Right lobe of liver (tissue), 6 donors: Measurements from ENCODE around the gene LIFR. TPM values are rescaled to one million over a fixed set of nuclear protein-coding genes. Genes with fewer than 3 reads are reported as not detected.

Experiments
- ATAC-seq, 4 donors: fragments of 200-7000 bp; cut with Tn5 transposase; one replicate each; pipeline ENCODE4 v1.9.1; 2020; ENCODE audit warnings: mild to moderate bottlenecking in 4 of 4, moderate library complexity in 4 of 4
- DNase-seq, 3 donors: peaks; one replicate each; pipeline ENCODE4 v3.0.0-alpha.2; 2020
- H3K27ac ChIP-seq, 3 donors: fragments of 200-600 bp; one replicate each; pipeline ENCODE4 v1.8.0; 2022
- H3K27me3 ChIP-seq, 2 donors: fragments of 200-600 bp; one replicate each; pipeline ENCODE4 v1.8.0; 2022
- H3K36me3 ChIP-seq, 4 donors: fragments of 200-600 bp; sonication (generic) in 1 of 4; one replicate each; pipeline versions ENCODE4 v1.5.1 to v1.8.0; 2017 to 2022; ENCODE audit warnings: control low read depth in 1 of 4
- H3K4me1 ChIP-seq, 4 donors: fragments of 200-600 bp; sonication (generic) in 1 of 4; one replicate each; pipeline versions ENCODE4 v1.5.1 to v1.8.0; 2017 to 2022; ENCODE audit warnings: control low read depth in 1 of 4
- H3K4me3 ChIP-seq, 3 donors: fragments of 200-600 bp; one replicate each; pipeline ENCODE4 v1.8.0; 2022
- H3K9me3 ChIP-seq, 4 donors: fragments of 200-600 bp; sonication (generic) in 1 of 4; one replicate each; pipeline versions ENCODE4 v1.5.1 to v1.8.0; 2017 to 2022; ENCODE audit warnings: control low read depth in 1 of 4
- CTCF ChIP-seq, 4 donors: fragments of 200-600 bp in 3 of 4; fragments of 450-650 bp in 1 of 4; IDR thresholded peaks; one replicate each; pipeline versions ENCODE4 v1.5.1 to v1.8.0; 2016 to 2022; ENCODE audit warnings: antibody characterized with exemption in 4 of 4, mild to moderate bottlenecking in 2 of 4
- POLR2A ChIP-seq: fragments of 450-650 bp; IDR thresholded peaks from one replicate; pipeline ENCODE4 v1.6.1; 2017; ENCODE audit warnings: antibody characterized with exemption, mild to moderate bottlenecking
- WGBS: methylation state at CpG from one replicate; pipeline ENCODE4 v1.1.6; 2018; ENCODE audit warnings: low coverage, low lambda C conversion rate; ENCODE audit not compliant: insufficient coverage; ENCODE audit errors: missing lambda C conversion rate; 5-methylcytosine and 5-hydroxymethylcytosine counted together
- intact Hi-C, 2 donors: fragments of 100-400 bp; cut with DNase I; formaldehyde crosslinking; loops; one replicate each; pipeline versions ENCODE4 v1.11.2 to v1.14.1; 2022
- total RNA-seq, 6 experiments: library from RNA; depleted of rRNA in 2 of 6; stranded (reverse); fragments of >200 nt in 2 of 6; fragmentation: NEBNext Ultra II Directional in 3 of 6; extraction: Animal tissue kit (Norgen Biotek cat#: 25700) in 3 of 6; gene quantifications; one replicate each; pipeline versions ENCODE4 v1.1.0 to v1.2.4, GENCODE V29; 2016 to 2023
- donor health status: DM: no; HTN: yes; CAD: no.
- donor health status: DM: no; HTN: no; CAD: no.
- donor health status: DM: no; HTN: no; CAD: no.
- donor health status: DM: no; HTN: yes; CAD: no.
- donor health status: DM: no; HTN: yes; CAD: no.

Gene LIFR
- total RNA-seq, 6 experiments from 2014 or later, result 14.3 to 52.1 (median 28.2) TPM

DNA sequence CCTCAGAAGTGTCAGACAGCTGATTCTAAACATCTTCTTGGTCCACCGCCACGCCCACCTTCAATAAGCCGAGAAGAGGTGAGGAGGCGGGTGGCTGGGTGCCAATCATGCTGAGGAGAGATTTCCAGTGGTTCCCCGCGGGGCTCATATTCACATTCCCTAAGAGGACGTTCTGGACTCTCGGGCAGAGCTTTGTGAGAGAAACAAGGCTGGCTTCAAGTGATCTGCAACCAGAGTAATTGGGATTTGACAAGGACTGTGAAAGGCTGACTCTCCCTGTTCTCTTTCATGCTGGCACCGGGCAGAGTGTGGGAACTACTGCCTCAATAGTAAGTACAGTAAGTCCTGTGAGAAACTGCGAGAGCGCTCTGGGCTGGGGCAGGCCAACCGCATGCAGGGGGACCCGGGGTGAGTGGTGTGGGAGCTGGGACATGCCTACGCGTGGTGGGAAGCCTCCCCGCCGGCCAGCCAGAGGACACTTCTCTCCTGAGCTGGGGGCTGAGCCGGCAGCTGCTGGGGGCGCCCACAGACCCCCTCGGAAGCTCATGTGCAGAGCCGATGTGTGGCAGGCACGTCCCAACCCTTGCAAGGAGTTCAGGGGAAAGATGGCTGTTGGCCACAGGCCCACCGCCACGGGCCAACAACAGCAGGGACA is 110.9 kb downstream of the LIFR start:
- Histone ChIP-seq H3K4me1 (no peaks in the 10 kb centered on the region), H3K4me3 (no peak overlapping the region), H3K9me3 (no peaks in the 10 kb centered on the region), H3K27me3 (no peaks in the 10 kb centered on the region), H3K27ac (no peak overlapping the region), H3K36me3 (no peaks in the 10 kb centered on the region)
- no peak for ATAC-seq
- TF ChIP-seq CTCF (IDR thresholded peaks at IDR 0.05) (no peak), POLR2A (no peak)
- intact Hi-C loops, result loop anchor here in 1 of 2 donors (10.0 kb wide), 2 partner anchors 219 to 359 kb away; no protein-coding TSS in a partner anchor
- DNase-seq, result no peak
- WGBS, result 76% methylated on average over 10 of the region's 24 CpGs

DNA sequence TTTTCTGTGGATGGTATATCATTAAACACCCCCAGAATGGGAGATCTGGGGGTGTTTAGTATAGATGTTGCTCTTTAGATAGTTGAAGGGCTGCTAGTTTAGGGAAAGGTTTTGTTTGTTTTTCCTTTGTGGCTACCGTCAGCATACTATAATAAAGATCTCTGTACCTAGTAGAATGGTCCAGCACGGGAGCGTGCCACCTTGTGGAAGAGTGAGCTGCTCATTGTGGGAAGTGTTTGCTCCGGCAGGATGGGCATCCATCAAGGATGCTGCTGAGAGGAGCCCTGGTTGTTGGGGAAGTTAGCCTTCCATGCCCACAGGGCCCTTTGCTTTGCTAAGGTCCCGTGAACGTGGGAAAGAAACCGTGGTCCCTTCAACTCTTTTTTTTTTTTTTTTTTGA is 113.1 kb downstream of the LIFR start:
- TF ChIP-seq CTCF (IDR thresholded peaks at IDR 0.05) (no peak), POLR2A (no peak)
- no peak for DNase-seq
- Histone ChIP-seq H3K4me1 (no peaks in the 10 kb centered on the region), H3K9me3 (no peaks in the 10 kb centered on the region), H3K36me3 (no peaks in the 10 kb centered on the region), H3K27me3 (no peaks in the 10 kb centered on the region), H3K27ac (no peak overlapping the region), H3K4me3 (no peak overlapping the region)
- no peak for ATAC-seq
- WGBS, result 74% methylated on average over 6 of the region's 7 CpGs
- intact Hi-C loops, result loop anchor here in 1 of 2 donors (10.0 kb wide), 2 partner anchors 221 to 361 kb away; no protein-coding TSS in a partner anchor

DNA sequence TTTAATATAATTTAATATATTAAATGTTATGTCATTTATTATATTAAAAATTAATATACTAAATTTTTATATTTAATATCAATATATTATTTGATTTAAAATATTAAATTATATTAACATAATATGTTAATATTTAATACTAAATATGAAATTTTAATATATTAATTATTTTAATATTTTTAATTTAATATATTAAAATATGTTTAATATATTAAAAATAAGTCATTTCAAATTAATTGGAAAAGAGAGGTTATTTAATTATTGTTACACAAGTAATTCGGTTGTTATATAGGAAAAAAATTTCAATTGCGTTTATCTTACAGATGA is 114.2 kb downstream of the LIFR start:
- H3K27me3 ChIP-seq, result no peaks in the 10 kb centered on the region
- ATAC-seq (no peak), DNase-seq (no peak)
- no peak overlapping the region for H3K27ac ChIP-seq
- H3K4me3 ChIP-seq, result no peak overlapping the region
- intact Hi-C loops, result loop anchor here in 1 of 2 donors (10.0 kb wide), 2 partner anchors 223 to 363 kb away; no protein-coding TSS in a partner anchor
- no peak for TF ChIP-seq POLR2A
- TF ChIP-seq CTCF (IDR thresholded peaks at IDR 0.05), result no peak
- no peaks in the 10 kb centered on the region for H3K4me1 ChIP-seq
- no peaks in the 10 kb centered on the region for H3K36me3 ChIP-seq
- WGBS, result 81% methylated on average over 2 of the region's 2 CpGs
- H3K9me3 ChIP-seq, result no peaks in the 10 kb centered on the region

GRCh38 chr5:38441453-38442246 is 114.8 kb downstream of the LIFR start:
- Histone ChIP-seq H3K27ac (no peak overlapping the region), H3K4me1 (no peaks in the 10 kb centered on the region), H3K36me3 (no peaks in the 10 kb centered on the region), H3K27me3 (no peaks in the 10 kb centered on the region), H3K4me3 (no peak overlapping the region), H3K9me3 (no peaks in the 10 kb centered on the region)
- peak; percentile 95 to 99 (median 98) for TF ChIP-seq CTCF (IDR thresholded peaks at IDR 0.05)
- no peak for TF ChIP-seq POLR2A
- intact Hi-C loops, result loop anchor here in 1 of 2 donors (10.0 kb wide), 2 partner anchors 223 to 363 kb away; no protein-coding TSS in a partner anchor
- DNase-seq (peak; percentile 78 to 87 (median 78)), ATAC-seq (peak; percentile 99 to 100 (median 100))
- 11% methylated on average over 9 of the region's 9 CpGs for WGBS
